Hematopoietic multipotent progenitor cell treated with erythropoietin and hydrocortisone succinate and interleukin-3 and kit ligand, for 6 days (in vitro differentiated cells): ENCODE results near the gene SLC35E2B.
"Not testable (repeated sequence)": the region's sequence is repeated elsewhere in the genome, so short reads cannot be mapped to it uniquely, and the experiment has no call there.

Source experiments
- DNase-seq: peaks from one replicate; pipeline ENCODE4 v3.0.0-alpha.2; 2015

The SLC35E2B gene

DNA sequence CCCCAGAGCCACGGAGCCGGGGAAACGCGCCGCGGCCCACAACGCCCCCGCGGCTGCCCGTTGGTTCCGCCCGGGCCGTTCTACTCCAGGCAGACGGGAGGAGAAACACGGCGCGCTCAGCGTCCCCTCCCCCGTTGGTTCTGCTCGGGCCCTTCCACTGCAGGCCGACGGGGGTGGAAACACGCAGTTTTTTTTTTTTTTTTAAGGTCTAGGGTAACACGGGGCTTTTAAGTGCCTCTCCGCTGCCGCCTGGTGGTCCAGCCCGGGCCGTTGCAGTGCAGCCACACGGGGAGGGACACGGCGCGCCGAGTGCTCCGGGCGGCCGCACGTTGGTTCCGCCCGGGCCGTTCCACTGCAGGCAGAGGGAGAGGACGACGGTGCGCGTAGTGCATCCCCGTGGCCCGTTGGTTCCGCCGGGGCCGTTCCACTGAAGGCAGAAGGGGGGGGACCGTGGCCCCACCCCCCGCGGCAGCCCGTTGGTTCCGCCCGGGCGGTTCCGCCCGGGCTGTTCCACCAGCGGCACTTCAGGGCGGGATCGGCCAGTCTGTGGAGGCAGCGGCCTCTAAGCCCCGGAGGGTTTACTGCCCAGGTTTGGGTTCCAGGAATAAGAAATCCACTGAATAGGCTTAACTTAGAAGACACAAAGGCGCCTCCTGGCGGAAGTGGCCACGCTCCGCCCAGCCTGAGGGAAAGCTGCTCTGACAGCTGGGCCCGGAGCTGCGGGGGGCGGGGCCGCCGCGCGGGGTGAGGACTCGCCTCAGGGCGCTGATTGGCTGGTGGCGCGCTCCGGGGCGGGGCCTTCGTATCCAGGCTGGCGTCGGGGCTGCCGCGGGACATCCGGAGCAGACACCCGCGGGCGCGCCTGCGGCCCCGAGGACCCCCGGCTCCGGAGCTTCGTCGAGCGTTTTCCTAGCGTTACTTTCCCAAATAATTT lies at the start of gene SLC35E2B:
SLC35E2B (minus strand) TSS at position 82 of the 934 bp plus-strand sequence. CDS start 16,096 bp downstream, outside the sequence.
- peak; percentile 96 for DNase-seq

DNA sequence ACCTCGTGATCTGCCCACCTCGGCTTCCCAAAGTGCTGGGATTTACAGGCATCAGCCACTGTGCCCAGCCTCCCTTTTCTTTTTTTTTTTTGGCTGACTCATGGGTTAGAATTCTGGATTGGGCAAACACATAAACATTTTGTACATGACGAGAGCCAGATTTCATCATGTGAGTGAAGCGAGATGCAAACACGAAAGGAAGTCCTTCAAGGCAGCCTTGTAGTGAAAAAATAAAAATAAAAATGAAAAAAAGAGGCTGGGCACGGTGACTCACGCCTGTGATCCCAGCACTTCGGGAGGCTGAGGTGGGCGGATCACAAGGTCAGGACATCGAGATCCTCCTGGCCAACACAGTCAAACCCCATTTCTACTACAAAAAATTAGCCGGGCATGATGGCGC lies 48.4 kb upstream of the SLC35E2B start:
- not testable (repeated sequence) for DNase-seq

DNA sequence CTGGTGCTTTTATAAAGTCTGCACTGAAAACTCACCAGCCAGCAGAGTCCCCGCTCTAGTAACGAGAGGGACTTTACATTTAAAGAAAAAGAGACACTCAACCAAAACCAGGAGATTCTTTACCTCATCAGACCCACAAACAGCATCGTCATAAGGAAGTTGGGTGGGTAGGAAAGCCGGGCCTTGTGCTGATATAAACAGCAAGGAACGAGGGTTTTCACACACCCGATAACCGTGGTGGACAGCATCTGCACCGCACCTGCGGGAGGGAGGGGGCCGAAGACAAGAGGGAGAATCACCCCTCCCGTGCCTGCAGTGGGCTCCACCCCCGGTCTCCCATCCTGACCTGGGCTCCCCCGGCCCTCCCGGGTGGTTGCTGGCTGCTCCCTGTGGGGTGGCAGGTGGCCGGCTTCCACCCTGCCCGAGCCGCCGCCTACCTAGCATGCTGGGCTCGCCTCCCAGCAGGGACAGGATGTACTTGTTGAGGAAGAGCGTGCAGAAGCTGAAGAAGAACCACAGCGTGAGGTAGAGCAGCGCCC lies 46.3 kb upstream of the SLC35E2B start:
- not testable (repeated sequence) for DNase-seq

DNA sequence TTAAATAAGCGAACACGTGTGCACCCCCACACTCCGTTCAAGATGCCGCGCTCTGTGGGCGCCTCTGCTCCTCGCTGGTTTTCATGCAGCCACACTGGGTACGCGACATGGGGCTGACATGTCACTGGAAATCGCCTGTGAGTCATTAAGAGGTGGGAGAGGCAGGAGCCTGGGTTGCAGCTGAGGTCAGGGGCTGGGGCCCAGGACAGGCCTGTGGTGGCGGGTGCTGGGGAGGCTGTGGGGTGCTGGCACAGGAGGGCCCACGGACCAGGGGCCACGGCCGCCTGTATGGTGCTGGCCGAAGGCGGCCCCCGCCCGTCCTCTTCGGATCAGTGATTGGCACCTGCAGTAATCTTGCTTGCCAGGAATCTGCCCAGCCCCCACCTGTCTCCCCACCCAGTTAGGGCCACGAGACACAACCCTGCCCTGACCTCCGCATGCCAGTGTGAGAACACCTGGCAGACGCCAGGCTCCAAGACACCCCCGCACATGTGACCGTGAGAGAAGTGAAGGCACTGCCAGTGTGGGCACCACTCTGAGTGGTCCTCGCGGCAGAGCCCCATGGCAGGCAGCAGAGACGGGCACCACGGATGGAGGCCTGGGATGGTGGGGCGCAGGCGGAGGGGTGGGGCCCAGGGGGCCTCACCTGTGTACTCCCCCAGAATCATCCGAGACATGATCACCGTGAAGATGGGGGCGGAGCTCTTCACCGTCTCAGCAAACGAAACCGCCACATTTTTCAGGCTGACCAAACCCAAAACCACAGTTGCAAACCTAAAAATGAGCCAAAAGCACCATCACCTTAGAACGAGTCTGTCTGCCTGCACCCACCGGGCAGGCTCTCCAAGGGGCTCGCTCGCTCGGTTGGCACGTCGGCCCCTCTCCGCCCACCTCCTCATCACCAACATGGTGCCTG lies 45.3 kb upstream of the SLC35E2B start:
- not testable (repeated sequence) for DNase-seq

DNA sequence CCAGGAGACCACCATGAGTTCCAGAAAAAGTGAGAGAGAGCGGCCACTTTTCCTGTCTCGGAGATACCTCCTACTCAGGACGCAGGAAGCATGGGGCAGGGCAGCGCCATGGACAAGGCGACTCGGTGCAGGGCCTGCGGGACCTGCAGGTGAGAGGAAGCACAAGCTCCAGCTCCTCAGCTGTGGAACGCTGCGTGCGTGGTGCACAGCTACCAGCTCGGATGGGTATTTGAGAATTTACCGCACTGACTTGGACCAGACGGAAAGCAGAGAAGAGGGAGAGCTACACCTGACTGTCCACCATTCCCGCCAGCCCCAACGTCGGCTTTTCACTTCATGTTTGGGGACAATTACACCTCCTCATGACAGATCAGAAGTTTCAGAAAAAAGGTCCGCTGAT lies 39.8 kb upstream of the SLC35E2B start:
- DNase-seq = no peak

DNA sequence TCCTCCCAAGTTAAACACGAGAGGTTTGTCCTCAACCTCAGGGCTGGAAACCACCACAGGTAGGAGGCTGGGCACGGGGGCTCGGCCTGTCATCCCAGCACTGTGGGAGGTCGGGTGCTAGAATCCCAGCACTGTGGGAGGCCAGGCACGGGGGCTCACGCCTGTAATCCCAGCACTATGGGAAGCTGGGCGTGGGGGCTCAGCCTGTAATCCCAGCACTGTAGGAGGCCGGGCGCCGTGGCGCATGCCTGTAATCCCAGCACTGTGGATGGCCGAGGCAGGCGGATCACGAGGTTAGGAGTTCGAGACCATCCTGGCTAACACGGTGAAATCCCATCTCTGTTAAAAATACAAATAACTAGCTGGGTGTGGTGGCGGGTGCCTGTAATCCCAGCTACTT lies 38.3 kb upstream of the SLC35E2B start:
- DNase-seq = no peak

DNA sequence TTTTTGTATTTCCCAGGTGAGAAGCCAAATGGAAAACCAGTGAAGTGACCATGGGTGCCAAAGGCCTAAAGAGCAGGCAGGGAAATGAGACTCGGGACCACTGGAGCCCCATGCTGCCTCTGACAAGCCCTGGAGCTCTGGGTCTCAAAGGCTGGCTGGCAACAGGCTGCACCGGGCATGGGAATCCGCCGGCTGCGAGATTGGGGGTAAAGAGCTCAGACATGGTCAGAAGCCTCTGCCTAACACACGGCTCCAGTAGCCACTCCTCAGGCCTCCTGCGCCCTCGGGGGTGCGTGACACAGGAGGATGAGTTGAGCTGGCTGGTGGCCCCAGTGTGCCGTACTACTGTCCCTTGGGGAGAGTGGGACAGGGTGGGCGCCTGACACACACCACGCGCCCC lies 37.6 kb upstream of the SLC35E2B start:
- not testable (repeated sequence) for DNase-seq

DNA sequence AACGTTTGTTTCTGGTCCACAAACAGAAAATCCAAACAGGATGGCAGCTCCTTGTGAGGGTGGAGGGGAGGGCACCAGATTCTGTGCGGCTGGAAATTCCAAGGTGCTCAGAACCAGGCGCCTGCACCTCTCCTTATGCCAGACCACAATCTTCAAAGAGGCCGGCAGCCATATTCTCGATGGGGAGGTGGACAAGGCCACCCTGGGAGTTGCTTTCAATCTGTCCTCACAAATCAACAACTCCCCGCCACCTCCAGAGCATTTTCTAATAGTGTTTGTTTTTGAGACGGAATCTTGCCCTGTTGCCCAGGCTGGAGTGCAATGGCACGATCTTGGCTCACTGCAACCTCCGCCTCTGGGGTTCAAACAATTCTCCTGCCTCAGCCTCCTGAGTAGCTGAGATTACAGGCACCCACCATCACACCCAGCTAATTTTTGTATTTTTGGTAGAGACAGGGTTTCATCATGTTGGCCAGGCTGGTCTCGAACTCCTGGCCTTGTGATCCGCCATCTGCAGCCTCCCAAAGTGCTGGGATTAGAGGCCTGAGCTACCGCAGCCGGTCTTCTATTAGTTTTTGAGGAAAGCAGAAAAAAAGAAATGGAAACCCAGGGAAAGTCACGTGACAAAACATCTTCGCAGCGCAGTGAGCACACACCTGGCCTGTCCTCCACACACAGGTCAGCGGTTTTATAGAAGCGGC lies 36.7 kb upstream of the SLC35E2B start:
- not testable (repeated sequence) for DNase-seq

DNA sequence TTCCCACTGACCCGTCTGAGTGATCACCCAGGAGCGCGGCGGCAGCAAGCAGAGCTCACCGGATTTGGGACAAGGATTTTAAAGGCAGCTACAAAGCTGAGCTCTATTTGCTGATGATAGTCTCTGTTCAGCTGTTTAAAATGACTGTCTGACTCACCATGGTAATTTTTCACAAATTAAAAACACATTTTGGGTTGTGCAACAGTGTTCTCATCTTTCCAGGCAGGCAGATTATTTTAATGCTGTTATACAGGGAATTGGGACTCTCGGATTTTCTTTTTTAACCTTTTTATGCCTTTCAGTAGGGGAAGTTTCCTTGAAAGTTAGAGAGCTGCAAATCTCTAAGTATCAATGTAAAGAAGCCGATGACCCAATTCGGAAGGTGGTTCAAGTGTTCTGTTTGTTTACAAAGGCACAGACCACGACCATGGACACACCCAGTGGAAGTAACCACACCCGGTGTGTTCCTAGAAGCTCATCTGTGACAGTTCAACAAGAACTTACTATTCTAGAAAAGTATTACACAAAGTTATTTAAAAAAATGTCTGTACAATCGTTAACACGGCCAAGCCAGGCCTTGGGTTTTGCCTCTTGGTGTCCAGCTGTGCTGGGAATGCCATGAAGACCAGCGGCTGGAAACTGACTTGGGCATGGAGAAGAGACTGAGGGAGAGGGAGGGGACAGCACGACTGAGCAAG lies 35.9 kb upstream of the SLC35E2B start:
- peak; percentile 73 for DNase-seq

DNA sequence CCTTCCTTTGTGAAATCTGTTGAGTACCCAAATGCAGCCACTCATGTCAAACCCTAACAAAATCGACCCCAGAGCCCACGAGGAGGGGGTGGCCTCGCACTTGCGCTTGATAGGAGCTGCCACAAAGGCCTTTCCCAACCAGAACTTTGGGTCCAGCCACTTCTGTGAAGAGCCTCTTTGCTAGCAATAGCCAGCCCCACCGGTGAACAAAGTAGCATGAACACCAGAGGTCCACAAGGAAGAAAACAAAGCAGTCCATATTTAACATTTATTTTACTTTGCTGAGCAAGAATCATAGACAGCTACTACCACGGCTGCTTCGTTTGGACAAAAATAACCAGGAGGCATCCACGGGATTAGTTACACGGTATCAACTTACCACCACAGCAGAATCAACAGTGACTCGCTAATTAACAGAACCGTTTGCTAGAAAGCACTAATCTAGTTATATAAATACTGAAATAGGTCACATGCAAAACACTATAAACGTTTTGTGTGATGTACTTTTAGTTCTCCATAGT lies 34.6 kb upstream of the SLC35E2B start:
- not testable (repeated sequence) for DNase-seq

DNA sequence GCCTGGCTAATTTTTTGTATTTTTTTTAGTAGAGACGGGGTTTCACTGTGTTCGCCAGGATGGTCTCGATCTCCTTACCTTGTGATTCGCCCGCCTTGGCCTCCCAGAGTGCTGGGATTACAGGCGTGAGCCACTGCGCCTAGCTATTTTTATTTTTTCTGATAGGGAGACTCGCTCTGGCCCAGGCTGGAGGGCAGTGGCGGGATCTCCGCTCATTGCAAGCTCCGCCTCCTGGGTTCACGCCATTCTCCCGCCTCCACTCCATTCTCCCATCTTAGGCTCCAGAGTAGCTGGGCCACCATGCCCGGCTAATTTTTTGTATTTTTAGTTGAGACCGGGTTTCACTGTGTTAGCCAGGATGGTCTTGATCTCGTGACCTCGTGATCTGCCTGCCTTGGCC lies 33.5 kb upstream of the SLC35E2B start:
- DNase-seq = not testable (repeated sequence)

DNA sequence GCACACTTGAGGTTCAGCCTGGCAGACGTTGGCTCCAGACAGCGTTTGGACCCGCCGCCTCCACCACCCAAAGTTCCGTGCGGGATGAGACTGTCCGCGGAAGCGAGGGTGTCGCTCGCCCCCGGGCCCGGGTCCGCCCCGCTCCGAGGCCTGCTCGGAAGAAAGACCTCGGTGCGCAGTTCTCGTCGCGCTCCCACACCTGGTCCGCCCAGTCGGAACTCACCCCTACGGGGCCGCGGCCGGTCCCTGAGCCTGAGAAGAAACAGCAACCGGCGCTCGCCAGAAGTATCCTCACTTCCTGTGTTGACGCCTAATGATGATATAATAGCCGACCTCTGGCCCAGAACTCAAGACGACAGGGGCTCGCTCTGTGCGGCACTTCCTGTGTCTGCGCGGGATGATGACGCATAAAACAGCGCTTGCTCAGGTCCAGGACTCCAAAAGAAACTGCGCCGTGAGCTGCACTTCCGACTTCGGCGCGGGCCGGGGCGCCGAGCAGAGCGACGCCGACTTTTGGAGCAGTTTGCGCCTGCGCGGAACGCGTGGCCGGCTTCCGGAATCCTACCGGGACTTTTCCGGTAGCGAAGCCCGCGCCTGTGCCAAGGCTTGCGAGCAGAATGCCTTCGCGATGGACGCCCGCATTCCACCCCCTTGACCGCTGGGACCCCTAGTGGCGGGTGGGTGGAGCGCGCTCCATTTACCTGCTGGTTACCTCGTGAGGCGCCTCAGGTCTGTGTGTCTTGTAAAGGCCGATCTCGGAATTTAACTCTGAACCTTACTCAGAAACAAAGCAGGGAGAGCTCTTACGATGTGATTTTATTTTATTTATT lies 31.7 kb upstream of the SLC35E2B start, which contains the start of gene CDK11A:
CDK11A (minus strand) TSS at position 323 of the 830 bp plus-strand sequence. CDS start 1,539 bp downstream, outside the sequence.
- DNase-seq = peak; percentile 99

DNA sequence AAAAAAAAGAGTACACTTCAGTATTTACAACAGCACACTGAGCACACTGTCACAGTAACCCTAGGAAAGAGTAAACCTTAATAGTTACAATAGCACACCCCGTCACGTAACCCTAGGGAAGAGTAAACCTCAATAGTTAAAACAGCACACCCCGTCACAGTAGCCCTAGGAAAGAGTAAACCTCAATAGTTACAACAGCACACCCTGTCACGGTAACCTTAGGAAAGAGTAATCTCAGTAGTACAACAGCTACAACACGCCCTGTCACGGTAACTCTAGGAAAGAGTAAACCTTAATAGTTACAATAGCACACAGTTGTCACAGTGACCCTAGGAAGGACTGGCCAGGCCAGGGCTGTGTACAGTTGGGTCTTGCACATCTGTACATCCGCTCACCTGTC lies 28.6 kb upstream of the SLC35E2B start:
- no peak for DNase-seq

DNA sequence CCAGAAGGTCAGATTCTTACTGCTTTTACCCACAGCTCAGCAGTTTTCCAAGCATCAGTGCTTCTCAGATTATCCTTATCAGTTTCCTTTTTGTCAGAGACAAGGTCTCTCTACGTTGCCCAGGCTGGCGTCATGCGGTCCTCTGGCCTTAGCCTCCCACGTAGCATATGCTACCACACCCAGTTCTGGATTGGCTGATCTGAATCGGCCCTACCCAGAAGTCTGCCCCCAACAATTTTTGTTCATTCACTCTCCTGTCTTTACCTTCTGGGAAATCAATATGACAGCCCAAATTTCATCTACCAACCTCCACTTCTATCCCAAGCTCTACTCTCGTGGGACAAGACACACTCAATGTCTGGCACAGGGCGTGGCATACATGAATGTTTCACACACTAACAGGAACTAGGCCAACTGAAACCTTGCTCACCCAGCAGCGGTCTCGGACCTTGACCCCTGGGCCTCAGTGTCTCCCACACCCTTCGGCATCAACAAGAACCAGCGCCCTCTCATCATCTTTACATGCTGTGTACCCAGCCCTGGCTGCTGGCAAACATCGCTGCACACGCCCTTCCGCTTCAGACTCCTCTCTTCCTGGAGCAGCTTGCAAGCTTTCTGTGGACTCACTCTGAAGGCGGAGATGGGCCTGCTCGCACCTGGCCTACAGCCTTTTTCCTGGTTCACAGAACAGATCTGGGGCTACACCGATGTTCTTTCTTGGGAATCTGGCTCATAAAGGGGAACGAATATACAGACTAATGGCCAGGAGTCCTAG lies 22.7 kb upstream of the SLC35E2B start:
- DNase-seq = peak; percentile 81

DNA sequence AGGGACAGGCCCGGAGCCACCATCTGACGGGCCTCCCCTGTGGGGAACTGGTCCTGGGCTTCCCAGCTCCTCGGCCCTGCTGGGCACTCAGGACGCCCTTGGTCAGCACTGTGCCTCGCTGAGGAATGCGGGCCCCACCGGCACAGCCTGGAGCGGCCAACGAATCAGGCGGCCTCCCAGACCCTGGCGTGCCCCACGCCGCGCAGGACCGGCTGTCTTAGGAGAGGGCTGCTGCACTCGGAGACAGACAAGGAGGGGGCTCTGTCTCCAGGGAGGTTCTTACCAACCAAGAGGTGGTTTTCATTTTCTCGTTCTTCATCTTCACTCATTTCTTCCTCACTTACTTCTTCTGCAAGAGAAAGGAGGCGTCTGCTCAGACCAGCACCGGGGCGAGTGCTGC lies 15.3 kb upstream of the SLC35E2B start:
- DNase-seq = not testable (repeated sequence)

DNA sequence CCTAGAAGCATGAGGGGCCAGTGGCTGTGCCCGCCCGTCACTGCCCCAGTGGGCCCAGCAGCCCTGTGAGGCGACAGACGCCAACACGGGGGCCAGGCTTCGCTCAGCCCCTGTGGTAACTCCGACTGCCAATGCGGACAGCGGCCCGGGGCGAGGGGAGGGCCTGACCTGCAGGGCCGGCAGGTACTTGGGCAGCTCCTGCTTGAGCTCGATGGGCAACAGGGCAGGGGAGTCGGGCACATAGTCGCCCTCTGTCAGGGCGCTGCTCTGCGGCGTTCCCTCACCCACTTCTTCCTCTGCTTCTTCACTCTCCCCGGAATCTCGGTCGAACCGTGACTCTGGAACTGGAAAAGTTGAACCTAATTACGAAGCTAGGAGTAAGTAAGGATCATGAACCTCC lies 14.6 kb upstream of the SLC35E2B start:
- DNase-seq = not testable (repeated sequence)

DNA sequence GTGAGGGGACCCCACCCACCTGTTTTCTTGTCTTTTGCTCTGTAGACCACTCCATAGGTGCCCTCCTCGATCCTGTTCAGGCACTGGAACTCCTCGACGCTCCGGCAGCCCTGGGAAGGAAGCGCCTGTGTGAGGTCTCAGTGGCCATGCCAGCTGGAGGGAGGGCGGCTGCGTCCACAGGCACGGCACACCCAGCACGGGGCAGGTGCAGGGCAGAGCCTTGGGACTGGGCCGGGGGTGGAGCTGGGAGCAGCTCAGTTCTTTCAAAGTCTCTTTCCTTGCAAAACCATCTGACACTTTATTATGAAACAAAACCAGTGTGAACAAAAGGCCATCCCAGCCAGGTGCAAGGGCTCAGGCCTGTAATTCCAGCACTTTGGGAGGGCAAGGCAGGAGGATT lies 13.0 kb upstream of the SLC35E2B start:
- DNase-seq = not testable (repeated sequence)

DNA sequence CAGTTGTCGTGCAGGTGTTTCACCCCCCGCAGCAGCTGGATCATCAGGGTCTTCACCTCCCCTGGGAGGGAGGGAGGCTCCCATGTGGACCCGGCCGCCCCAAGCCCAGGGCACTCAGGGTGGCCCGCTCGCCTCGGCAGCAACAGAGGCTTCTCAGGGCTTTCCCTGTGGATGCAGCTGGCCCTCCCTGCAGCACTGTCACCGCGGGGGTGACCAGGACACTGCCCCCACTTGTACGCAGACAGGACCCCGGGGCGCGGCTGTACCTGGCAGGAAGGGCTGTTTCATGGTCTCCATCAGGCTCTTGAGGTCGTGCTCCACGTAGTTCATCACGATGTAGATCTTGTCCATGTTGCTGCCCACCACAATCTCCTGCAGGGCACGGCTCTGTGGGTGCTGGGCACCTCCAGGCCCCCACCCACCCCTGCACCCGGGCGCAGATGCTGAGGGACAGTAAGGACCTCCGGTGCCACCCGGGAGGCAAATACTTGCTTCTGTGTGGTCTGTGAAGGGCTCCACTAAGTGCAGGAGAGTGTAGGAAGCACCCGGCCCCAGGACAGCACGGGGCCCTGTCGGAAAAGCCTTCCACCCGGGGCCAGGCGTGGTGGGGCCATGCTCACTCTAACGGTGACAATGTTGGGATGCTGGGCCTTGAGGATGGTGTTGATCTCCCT lies 11.8 kb upstream of the SLC35E2B start:
- DNase-seq = not testable (repeated sequence)

DNA sequence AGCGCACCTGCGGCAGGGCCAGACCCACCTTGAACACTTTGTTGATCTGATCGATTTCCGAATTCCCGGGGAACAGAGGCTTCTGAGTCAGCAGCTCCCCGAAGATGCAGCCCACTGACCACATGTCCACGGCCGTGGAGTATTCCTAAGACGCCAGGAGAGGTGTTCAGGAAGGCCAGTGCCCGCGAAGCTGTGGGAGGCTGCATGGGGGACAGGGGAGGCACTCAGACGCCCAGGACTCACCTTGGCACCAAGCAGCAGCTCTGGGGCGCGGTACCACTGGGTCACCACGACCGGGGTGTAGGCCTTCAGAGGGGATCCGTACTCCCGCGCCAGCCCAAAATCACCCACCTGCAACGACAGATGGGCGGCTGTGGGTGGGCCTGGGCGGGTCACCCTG lies 11.2 kb upstream of the SLC35E2B start:
- no peak for DNase-seq
